GM18505 (cell line): ENCODE data around the gene BSG.

ENCODE experiments used
- ATAC-seq: cut with Tn5 transposase; IDR thresholded peaks from one replicate; pipeline ENCODE4 v1.9.1; 2021; ENCODE audit not compliant: unreplicated experiment
- POLR2A ChIP-seq: IDR thresholded peaks from 4 replicates; pipeline ENCODE4 v1.6.1; 2011; ENCODE audit warnings: borderline replicate concordance; ENCODE audit not compliant: insufficient read depth, insufficient read length; ENCODE audit errors: extremely low read depth

BSG gene

DNA sequence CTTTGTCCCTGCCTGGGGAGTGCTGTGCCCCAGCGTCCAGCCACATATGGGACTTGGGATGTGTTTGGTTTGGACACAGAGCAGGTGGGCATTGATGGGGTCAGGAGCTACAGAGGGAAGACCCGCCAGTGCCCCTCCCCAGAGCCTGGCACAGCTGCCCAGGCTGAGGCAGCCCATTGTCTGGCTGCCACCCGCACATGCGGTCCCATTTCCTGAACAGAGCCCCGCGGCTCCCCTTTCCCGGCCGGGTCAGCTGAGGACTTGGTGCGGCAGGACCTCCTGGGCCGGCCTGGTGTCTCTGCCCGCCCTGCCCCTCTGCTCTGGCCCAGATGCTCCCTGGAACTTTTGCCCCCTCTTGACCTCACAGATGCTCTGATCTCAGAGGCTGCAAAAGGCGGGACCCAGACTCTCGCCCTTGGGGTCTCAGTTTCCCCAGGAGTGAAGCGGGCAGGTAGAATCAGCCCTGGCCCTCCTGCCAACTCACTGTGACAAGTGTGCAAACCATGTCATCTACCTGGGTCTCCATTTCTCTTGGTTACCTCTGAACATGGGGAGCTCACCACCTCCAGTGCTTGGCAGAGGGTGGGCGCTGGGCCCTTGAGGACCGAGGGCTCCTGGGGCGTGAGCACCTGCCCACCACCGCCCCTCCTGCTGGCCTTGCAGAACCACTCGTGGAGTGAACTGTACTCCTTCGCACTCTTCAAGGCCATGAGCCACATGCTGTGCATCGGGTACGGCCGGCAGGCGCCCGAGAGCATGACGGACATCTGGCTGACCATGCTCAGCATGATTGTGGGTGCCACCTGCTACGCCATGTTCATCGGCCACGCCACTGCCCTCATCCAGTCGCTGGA, 35.1 kb downstream of the BSG start:
- no peak for ATAC-seq
- TF ChIP-seq POLR2A: no peak

GRCh38 chr19:608155-609003, 36.0 kb downstream of the BSG start:
- no peak for ATAC-seq
- no peak for TF ChIP-seq POLR2A

GRCh38 chr19:609004-609346, 36.6 kb downstream of the BSG start:
- ATAC-seq: no peak
- no peak for TF ChIP-seq POLR2A

GRCh38 chr19:610071-610800, 37.8 kb downstream of the BSG start:
- no peak for ATAC-seq
- no peak for TF ChIP-seq POLR2A

GRCh38 chr19:610801-611480, 38.5 kb downstream of the BSG start:
- TF ChIP-seq POLR2A: no peak
- no peak for ATAC-seq

DNA sequence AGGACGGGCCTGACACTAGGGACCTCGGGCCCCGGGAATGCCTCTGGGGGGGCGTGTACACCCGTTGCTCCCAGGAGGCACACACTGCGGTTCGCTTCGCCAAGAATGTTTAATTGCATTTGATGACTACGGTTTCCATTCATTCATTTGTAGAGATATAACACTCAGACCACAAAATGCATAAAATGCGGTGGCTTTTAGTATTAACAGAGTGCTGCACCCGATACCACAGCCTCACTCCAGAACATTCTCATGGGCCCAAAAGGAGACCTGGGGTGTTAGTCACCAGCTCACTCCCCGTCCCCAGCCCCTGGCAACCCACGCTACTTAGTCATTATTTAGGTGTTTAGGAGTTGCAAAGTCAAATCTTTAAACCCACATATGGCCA, 39.1 kb downstream of the BSG start:
- no peak for ATAC-seq
- no peak for TF ChIP-seq POLR2A

DNA sequence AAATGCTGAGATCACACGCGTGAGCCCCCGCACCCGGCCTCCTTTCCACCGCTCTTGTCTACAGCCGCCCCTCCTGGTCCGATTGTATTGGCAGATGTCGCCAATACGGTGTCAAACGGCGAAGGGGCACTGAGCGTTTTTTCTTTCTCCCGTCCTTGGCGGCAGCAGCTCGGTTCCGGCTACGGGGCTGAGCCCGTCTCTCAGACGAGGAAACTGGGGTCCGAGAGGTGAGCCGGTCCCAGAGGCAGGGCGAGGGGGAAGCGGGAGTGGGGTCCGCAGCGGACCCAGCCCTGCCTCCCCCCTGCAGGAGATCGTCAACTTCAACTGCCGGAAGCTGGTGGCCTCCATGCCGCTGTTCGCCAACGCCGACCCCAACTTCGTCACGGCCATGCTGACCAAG, 40.5 kb downstream of the BSG start:
- TF ChIP-seq POLR2A: no peak
- ATAC-seq: no peak

GRCh38 chr19:613732-614567, 41.6 kb downstream of the BSG start:
- no peak for ATAC-seq
- TF ChIP-seq POLR2A: no peak

DNA sequence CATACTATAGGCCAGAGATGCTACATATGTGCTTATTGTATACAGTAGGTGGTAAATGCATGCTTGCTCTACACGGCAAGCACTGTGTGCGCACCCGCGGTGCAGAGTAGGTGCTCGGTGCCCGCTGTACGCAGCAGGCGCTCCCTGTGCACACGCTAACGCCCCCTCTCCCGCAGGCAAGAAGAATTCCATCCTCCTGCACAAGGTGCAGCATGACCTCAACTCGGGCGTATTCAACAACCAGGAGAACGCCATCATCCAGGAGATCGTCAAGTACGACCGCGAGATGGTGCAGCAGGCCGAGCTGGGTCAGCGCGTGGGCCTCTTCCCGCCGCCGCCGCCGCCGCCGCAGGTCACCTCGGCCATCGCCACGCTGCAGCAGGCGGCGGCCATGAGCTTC, 43.2 kb downstream of the BSG start:
- ATAC-seq: no peak
- TF ChIP-seq POLR2A: no peak

- no peak for TF ChIP-seq POLR2A
These were observed 43.8 kb downstream of the BSG start for GRCh38 chr19:616062-616700.

DNA sequence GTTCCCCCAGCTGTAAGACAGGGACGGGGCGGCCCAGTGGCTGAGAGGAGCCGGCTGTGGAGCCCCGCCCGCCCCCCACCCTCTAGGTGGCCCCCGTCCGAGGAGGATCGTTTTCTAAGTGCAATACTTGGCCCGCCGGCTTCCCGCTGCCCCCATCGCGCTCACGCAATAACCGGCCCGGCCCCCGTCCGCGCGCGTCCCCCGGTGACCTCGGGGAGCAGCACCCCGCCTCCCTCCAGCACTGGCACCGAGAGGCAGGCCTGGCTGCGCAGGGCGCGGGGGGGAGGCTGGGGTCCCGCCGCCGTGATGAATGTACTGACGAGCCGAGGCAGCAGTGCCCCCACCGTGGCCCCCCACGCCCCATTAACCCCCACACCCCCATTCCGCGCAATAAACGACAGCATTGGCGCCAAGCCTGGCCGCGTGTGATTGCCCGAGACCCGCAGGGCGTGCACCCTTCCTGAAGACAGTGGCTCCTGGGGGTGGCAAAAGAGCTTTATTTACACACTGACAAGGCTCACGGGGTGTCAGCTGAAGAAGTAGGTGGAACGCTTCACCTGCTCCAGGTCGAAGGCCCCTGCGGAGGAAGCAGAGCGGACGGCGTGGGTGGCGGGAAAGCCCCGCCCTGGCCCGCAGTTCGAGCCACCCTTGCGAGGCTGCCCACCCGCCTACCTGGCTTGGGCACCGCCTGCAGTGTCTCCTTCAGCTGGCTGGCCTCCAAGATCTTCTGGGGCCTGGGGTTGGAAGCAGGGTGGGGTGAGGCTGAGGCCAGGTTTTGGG, 44.5 kb downstream of the BSG start:
- no peak for TF ChIP-seq POLR2A

More at GRCh38 chr19:616062-616700, 43.8 kb downstream of the BSG start:
- ATAC-seq: no peak

More for the DNA sequence above, 44.5 kb downstream of the BSG start:
- ATAC-seq: no peak
